Stimulated activated CD8-positive, alpha-beta memory T cell treated with anti-CD3 and anti-CD28 coated beads, Interleukin-4, amount 100 ng/mL, for 4 hours (primary cell): ENCODE results near the gene TBXAS1.

Experiments used
- DNase-seq, 2 donors: peaks; one replicate each; pipeline ENCODE4 v3.0.0-alpha.2; 2020; ENCODE audit warnings: low read depth in 2 of 2, low spot score in 1 of 2

TBXAS1 gene

GRCh38 chr7:139942636-139943035 is 113.6 kb downstream of the TBXAS1 start:
- no peak for DNase-seq

GRCh38 chr7:139943401-139943800 is 114.3 kb downstream of the TBXAS1 start:
- no peak for DNase-seq

GRCh38 chr7:139944248-139944647 is 115.2 kb downstream of the TBXAS1 start:
- no peak for DNase-seq

GRCh38 chr7:139946533-139946932 is 117.5 kb downstream of the TBXAS1 start:
- no peak for DNase-seq

- DNase-seq, result no peak
Observed at GRCh38 chr7:139947021-139947420, 118.0 kb downstream of the TBXAS1 start.

- DNase-seq, result no peak
Observed at GRCh38 chr7:139948167-139948566, 119.1 kb downstream of the TBXAS1 start.

GRCh38 chr7:139948587-139949335 is 119.7 kb downstream of the TBXAS1 start:
- no peak for DNase-seq

GRCh38 chr7:139949629-139950028 is 120.6 kb downstream of the TBXAS1 start:
- no peak for DNase-seq

GRCh38 chr7:139950881-139951525 is 121.9 kb downstream of the TBXAS1 start:
- no peak for DNase-seq

- DNase-seq, result no peak
Observed at GRCh38 chr7:139953229-139953628, 124.2 kb downstream of the TBXAS1 start.

- no peak for DNase-seq
Observed at GRCh38 chr7:139955109-139955820, 126.2 kb downstream of the TBXAS1 start.

- DNase-seq, result no peak
Observed at GRCh38 chr7:139958599-139959284, 129.7 kb downstream of the TBXAS1 start.

GRCh38 chr7:139959285-139959628 is 130.2 kb downstream of the TBXAS1 start:
- DNase-seq, result no peak

GRCh38 chr7:139959718-139960117 is 130.7 kb downstream of the TBXAS1 start:
- no peak for DNase-seq

- no peak for DNase-seq
Observed at GRCh38 chr7:139960157-139960556, 131.1 kb downstream of the TBXAS1 start.

GRCh38 chr7:139965942-139966628 is 137.0 kb downstream of the TBXAS1 start:
- no peak for DNase-seq

GRCh38 chr7:139966949-139967348 is 137.9 kb downstream of the TBXAS1 start:
- DNase-seq, result no peak

GRCh38 chr7:139968931-139969330 is 139.9 kb downstream of the TBXAS1 start:
- no peak for DNase-seq

- DNase-seq, result no peak
Observed at GRCh38 chr7:139972029-139972428, 143.0 kb downstream of the TBXAS1 start.

- DNase-seq, result no peak
Observed at GRCh38 chr7:139973101-139974050, 144.3 kb downstream of the TBXAS1 start.
